HG03432 (cell line): Measurements from ENCODE around the gene ZDHHC8.

Source experiments
- ATAC-seq: cut with Tn5 transposase; IDR thresholded peaks from one replicate; pipeline ENCODE4 v1.9.1; 2021; ENCODE audit warnings: mild to moderate bottlenecking, moderate library complexity; ENCODE audit not compliant: unreplicated experiment

Gene ZDHHC8

GRCh38 chr22:20192293-20192971, 60.8 kb downstream of the ZDHHC8 start:
- ATAC-seq = no peak

GRCh38 chr22:20192972-20193760, 61.6 kb downstream of the ZDHHC8 start:
- no peak for ATAC-seq

GRCh38 chr22:20193761-20194494, 62.3 kb downstream of the ZDHHC8 start:
- ATAC-seq = no peak

- no peak for ATAC-seq
Observed at GRCh38 chr22:20194681-20195593, 63.3 kb downstream of the ZDHHC8 start.

- no peak for ATAC-seq
Observed at GRCh38 chr22:20196094-20196842, 64.7 kb downstream of the ZDHHC8 start.
